Measurements from ENCODE around the gene PKNOX1. TPM values are rescaled to one million over a fixed set of nuclear protein-coding genes. Genes with fewer than 3 reads are reported as not detected.

Gene PKNOX1
- total RNA-seq, 1 donor from 2014 or later = 14.9 TPM

- intact Hi-C loops (cut with DNase I) = no loop called here
- DNase-seq (no peak), ATAC-seq (peak; percentile 53)
- Histone ChIP-seq H3K4me1 (peaks cover 14% of the 10 kb centered on the region), H3K9me3 (no peaks in the 10 kb centered on the region), H3K36me3 (no peaks in the 10 kb centered on the region), H3K27ac (no peak overlapping the region), H3K4me3 (no peak overlapping the region), H3K27me3 (no peaks in the 10 kb centered on the region)
- TF ChIP-seq, protein P1, sequence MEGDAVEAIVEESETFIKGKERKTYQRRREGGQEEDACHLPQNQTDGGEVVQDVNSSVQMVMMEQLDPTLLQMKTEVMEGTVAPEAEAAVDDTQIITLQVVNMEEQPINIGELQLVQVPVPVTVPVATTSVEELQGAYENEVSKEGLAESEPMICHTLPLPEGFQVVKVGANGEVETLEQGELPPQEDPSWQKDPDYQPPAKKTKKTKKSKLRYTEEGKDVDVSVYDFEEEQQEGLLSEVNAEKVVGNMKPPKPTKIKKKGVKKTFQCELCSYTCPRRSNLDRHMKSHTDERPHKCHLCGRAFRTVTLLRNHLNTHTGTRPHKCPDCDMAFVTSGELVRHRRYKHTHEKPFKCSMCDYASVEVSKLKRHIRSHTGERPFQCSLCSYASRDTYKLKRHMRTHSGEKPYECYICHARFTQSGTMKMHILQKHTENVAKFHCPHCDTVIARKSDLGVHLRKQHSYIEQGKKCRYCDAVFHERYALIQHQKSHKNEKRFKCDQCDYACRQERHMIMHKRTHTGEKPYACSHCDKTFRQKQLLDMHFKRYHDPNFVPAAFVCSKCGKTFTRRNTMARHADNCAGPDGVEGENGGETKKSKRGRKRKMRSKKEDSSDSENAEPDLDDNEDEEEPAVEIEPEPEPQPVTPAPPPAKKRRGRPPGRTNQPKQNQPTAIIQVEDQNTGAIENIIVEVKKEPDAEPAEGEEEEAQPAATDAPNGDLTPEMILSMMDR (IDR thresholded peaks at IDR 0.05) = no peak
Measured at GRCh38 chr21:42980312-42981213, 6.2 kb downstream of the PKNOX1 start.

DNA sequence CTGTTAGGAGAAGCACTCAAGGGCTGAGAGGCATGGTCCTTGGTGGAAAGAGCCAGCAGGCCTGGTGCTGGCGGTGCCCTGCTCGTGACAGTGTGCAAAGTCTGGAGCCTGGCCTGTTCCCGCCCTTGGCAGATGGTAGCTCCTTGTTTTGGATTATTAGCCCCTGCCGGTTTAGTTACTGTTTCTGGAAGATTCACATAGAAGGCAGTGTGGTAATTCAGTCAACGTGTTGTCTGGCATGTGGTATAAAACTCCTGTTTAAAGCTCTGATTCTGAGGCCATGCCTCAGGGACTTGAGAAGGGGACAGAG, 6.8 kb downstream of the PKNOX1 start:
- H3K27me3 ChIP-seq = no peaks in the 10 kb centered on the region
- no peaks in the 10 kb centered on the region for H3K9me3 ChIP-seq
- TF ChIP-seq, protein P1 (IDR thresholded peaks at IDR 0.05) = no peak
- no peak overlapping the region for H3K27ac ChIP-seq
- H3K36me3 ChIP-seq = no peaks in the 10 kb centered on the region
- H3K4me3 ChIP-seq = no peak overlapping the region
- no peak for DNase-seq
- intact Hi-C loops (cut with DNase I) = no loop called here
- H3K4me1 ChIP-seq = peaks cover 9% of the 10 kb centered on the region
- no peak for ATAC-seq

DNA sequence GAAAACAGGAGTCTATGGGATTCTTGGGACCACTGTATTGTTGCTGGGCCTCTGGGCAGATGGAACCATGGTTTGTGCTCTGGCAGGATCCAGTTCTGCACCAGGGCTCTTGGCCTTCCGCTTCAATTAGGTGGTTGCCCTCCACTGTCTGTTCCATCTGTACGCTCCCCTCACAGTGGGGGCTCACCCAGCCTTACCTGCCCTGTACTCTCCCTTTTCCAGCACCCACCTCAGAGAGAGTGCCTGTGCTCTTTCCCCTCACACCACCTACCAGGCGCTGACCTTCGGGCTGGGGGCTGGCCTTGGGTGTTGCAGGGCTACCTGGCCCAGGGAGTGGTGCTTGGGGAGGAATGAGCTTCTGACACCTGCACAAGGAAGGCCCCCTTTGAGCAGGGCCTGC, 7.5 kb downstream of the PKNOX1 start:
- intact Hi-C loops (cut with DNase I) = no loop called here
- Histone ChIP-seq H3K4me1 (peaks cover 3% of the 10 kb centered on the region), H3K27me3 (no peaks in the 10 kb centered on the region), H3K36me3 (no peaks in the 10 kb centered on the region), H3K9me3 (no peaks in the 10 kb centered on the region), H3K4me3 (no peak overlapping the region), H3K27ac (no peak overlapping the region)
- DNase-seq (no peak), ATAC-seq (no peak)
- TF ChIP-seq, protein P1 (IDR thresholded peaks at IDR 0.05) = no peak

- Histone ChIP-seq H3K4me3 (no peak overlapping the region), H3K9me3 (no peaks in the 10 kb centered on the region), H3K27me3 (no peaks in the 10 kb centered on the region), H3K27ac (no peak overlapping the region), H3K36me3 (no peaks in the 10 kb centered on the region), H3K4me1 (peaks cover 3% of the 10 kb centered on the region)
- no peak for ATAC-seq
- intact Hi-C loops (cut with DNase I) = no loop called here
- TF ChIP-seq, protein P1 (IDR thresholded peaks at IDR 0.05) = no peak
- DNase-seq = no peak
Measured at GRCh38 chr21:42983103-42983502, 8.7 kb downstream of the PKNOX1 start.

DNA sequence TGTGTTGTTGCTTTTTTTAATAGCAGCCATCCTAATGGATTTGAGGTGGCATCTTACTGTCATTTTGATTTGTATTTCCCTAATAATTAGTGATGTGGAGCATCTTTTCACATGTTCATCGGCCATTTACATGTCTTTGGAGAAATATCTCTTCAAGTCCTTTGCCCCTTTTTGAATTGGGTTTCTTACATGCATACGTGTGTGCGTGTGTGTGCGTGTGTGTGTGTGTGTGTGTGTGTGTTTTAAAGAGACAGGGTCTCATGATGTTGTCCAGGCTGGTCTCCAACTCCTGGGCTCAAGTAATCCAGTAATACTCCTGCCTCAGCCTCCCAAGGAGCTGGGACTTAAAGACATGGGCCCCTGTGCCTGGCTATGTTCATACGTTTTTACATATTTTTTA, 9.5 kb downstream of the PKNOX1 start:
- ATAC-seq = no peak
- Histone ChIP-seq H3K27ac (no peak overlapping the region), H3K36me3 (no peaks in the 10 kb centered on the region), H3K9me3 (no peaks in the 10 kb centered on the region), H3K27me3 (no peaks in the 10 kb centered on the region), H3K4me1 (peaks cover 3% of the 10 kb centered on the region), H3K4me3 (no peak overlapping the region)
- TF ChIP-seq, protein P1 (IDR thresholded peaks at IDR 0.05) = no peak
- DNase-seq = no peak
- intact Hi-C loops (cut with DNase I) = no loop called here
